GM18867 (cell line): ENCODE measurements around the gene ACOD1.
A peak's percentile ranks its signal among the peaks of the same experiment; 100 is the strongest.

Experiments used
- ATAC-seq: cut with Tn5 transposase; IDR thresholded peaks from one replicate; pipeline ENCODE4 v1.9.1; 2021; ENCODE audit warnings: mild to moderate bottlenecking, moderate library complexity; ENCODE audit not compliant: unreplicated experiment

ACOD1 gene

GRCh38 chr13:76983676-76984075, 35.4 kb downstream of the ACOD1 start:
- ATAC-seq, result no peak

GRCh38 chr13:76991432-76991795, 43.1 kb downstream of the ACOD1 start:
- peak; percentile 75 for ATAC-seq

GRCh38 chr13:76991796-76992547, 43.7 kb downstream of the ACOD1 start, which contains the start of gene CLN5:
CLN5 (plus strand) TSS chr13:76992081; CDS start chr13:76992099, 18 bp downstream.
- ATAC-seq, result peak; percentile 90

GRCh38 chr13:76992548-76993001, 44.3 kb downstream of the ACOD1 start:
- no peak for ATAC-seq

GRCh38 chr13:76993021-76993420, 44.7 kb downstream of the ACOD1 start:
- no peak for ATAC-seq

GRCh38 chr13:76993473-76993872, 45.2 kb downstream of the ACOD1 start:
- ATAC-seq, result no peak

GRCh38 chr13:76994281-76994680, 46.0 kb downstream of the ACOD1 start:
- ATAC-seq, result no peak

- ATAC-seq, result no peak
Measured at GRCh38 chr13:77000475-77000874, 52.2 kb downstream of the ACOD1 start.

GRCh38 chr13:77001540-77001939, 53.2 kb downstream of the ACOD1 start:
- no peak for ATAC-seq

- no peak for ATAC-seq
Measured at GRCh38 chr13:77001963-77002587, 53.8 kb downstream of the ACOD1 start.

GRCh38 chr13:77002590-77003190, 54.4 kb downstream of the ACOD1 start:
- ATAC-seq, result no peak
